ENCODE measurements around the gene EGLN3.

The EGLN3 gene

GRCh38 chr14:33962016-33962415, 11.1 kb upstream of the EGLN3 start:
- no peak for DNase-seq

- DNase-seq, result no peak
Measured at GRCh38 chr14:33959692-33960151, 8.8 kb upstream of the EGLN3 start.

GRCh38 chr14:33958605-33959226, 7.8 kb upstream of the EGLN3 start:
- no peak for DNase-seq

GRCh38 chr14:33957993-33958392, 7.1 kb upstream of the EGLN3 start:
- no peak for DNase-seq

GRCh38 chr14:33957299-33957698, 6.4 kb upstream of the EGLN3 start:
- DNase-seq, result no peak

- no peak for DNase-seq
Measured at GRCh38 chr14:33956640-33957039, 5.8 kb upstream of the EGLN3 start.

GRCh38 chr14:33954016-33954598, 3.2 kb upstream of the EGLN3 start:
- no peak for DNase-seq

- DNase-seq, result no peak
Measured at GRCh38 chr14:33952541-33952940, 1.7 kb upstream of the EGLN3 start.

GRCh38 chr14:33951183-33951840, 438 bp upstream of the EGLN3 start:
- DNase-seq, result no peak

- DNase-seq, result no peak
Measured at GRCh38 chr14:33949411-33949893, 1.4 kb downstream of the EGLN3 start.

GRCh38 chr14:33948869-33949408, 1.9 kb downstream of the EGLN3 start:
- DNase-seq, result no peak

GRCh38 chr14:33948145-33948868, 2.6 kb downstream of the EGLN3 start:
- no peak for DNase-seq

- no peak for DNase-seq
Measured at GRCh38 chr14:33946679-33947476, 4.0 kb downstream of the EGLN3 start.

GRCh38 chr14:33945210-33946088, 5.4 kb downstream of the EGLN3 start:
- no peak for DNase-seq

- no peak for DNase-seq
Measured at GRCh38 chr14:33943096-33943883, 7.6 kb downstream of the EGLN3 start.

GRCh38 chr14:33941718-33942117, 9.2 kb downstream of the EGLN3 start:
- DNase-seq, result no peak

- no peak for DNase-seq
Measured at GRCh38 chr14:33940561-33941011, 10.3 kb downstream of the EGLN3 start.

GRCh38 chr14:33938131-33938949, 12.5 kb downstream of the EGLN3 start:
- DNase-seq, result no peak

- DNase-seq, result no peak
Measured at GRCh38 chr14:33936391-33936790, 14.5 kb downstream of the EGLN3 start.

Data from inflammatory macrophage (primary cell).